Measurements from ENCODE around the gene NPPB.

Gene NPPB

DNA sequence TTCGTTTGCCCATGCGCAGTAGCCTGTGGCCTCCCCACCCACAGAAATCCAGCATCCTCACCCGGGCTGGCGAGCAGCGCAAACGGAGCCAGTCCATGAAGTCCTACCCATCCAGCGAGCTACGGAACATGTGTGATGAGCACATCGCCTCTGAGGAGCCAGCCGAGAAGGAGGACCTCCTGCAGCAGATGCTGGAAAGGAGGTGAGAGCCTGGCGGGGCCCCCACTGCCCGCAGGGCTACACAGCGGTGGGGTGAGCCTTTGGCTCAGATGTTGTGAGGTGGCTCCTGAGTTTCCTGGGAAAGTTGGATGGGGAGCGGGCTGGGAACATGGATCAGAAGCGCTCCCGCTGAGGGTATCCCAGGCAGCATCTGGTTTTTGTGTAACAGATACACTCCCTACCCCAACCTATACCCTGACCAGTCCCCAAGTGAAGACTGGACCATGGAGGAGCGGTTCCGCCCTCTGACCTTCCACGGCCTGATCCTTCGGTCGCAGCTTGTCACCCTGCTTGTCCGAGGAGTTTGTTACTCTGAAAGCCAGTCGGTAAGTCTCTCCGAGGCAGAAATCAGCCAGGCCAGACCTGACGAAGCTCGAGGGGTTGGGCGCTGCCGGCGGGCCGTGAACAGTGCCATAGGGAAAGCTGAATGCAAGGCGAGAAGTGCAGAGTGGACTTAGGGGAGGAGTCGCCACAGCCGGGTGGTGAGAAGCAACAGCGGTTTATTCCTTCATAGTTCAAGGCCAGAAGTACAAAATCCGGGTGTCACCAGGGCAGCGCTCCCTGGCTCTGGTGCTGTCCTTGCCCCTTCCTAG is 21.6 kb downstream of the NPPB start:
- in situ Hi-C loops (cut with HindIII; ENCODE audit: low sequenced_read_pairs), result no loop called here

DNA sequence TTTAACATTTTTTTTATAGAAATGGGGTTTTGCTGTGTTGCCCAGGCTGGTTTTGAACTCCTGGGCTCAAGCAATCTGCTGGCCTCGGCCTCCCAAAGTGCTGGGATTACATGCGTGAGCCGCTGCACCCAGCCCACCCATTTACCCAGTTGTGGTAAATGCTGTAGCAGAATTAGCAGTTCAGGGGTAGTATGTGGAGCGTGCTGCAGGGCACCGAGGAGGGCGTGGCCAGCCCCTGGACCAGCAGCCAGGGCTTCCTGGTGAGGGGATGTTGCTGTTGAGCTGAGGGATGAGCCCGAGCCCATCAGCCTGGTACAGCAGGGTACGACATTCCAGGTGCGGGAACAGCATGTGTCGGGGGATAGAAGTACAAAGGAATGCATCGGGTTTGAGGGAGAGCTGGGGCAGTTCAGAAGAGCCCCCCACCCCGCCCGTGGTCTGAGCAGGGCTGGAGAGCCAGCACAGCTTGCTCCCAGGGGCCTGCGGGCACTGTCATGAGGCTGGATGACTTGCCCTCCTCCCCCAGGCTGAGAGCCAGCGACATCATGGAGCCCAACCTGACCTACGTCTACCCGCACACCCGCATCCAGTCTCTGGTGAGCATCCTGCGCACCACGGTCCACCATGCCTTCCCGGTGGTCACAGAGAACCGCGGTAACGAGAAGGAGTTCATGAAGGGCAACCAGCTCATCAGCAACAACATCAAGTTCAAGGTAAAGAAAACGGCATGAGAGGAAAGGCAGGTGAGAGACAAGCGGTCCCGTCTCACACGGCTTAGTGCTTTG is 23.1 kb downstream of the NPPB start:
- in situ Hi-C loops (cut with HindIII; ENCODE audit: low sequenced_read_pairs), result no loop called here

DNA sequence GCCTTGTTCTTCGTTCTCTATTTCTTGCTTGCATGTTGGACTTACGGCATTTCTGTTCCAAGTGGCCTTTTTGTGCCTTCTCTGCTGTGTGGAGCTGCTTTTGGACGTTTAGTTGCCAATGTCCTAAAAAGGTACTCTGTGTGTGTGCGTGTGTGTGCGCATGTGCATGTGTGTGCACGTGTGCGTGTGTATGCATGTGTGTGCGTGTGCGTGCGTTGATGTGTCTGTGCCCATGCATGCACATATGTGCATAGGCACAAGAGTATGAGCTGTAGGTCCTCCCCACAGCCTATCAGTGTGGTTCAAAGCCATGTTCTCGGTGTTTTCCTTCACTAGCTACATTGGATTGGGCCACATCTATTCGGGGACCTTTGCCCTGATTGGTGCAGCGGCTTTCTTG is 24.8 kb downstream of the NPPB start:
- in situ Hi-C loops (cut with HindIII; ENCODE audit: low sequenced_read_pairs), result no loop called here

DNA sequence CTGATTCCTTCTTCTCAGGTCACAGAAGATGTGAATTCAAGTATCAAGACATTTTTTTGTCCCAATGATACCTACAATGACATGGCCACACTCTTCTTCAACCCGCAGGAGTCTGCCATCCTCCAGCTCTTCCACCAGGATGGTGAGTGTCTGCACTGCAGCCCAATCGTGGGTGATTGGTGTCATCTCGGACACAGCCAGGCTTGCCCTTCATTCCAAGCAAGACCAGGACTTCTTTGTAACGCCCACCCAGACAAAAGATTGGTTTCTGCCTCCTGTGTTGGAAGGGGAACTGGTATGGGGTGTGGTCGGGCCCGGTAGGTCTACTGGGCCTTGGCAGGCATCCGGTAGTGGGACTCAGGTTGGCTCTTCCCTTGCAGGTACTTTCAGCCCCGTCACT is 25.2 kb downstream of the NPPB start:
- in situ Hi-C loops (cut with HindIII; ENCODE audit: low sequenced_read_pairs), result no loop called here

DNA sequence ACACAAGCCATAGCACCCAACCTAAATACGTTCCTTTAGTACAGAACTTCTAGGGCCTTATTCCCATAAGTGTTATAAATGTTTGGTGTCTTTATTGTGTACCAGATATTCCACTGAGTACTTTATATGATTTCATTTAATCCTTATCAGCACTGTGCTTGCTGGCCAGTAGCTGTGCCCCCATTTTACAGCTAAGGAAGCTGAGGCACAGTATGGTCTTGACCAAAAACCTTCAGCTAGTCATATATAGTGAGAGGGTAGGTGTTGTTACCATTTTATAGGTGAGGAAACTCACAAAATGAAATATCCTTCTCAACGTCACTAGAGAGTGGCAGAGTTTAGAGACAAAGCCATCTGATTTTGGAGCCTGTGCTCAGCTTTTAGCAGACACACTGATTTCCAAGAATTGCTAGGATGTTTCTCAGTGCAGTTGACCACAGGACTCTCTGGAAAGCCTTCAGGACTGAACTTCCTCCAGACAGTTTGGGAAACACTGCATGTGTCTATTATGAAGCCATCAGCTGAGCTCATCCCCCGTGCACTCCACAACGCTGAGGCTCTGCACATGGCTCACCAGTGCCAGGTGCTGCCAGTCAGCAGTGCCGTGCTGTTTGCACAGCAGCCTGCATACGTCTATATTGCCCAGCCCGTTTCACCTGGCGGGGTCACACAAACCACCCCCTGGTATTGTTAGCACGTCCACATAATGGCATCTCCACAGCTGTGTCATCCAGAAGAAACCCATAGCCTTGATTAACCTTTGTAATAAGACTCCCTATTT is 26.6 kb downstream of the NPPB start:
- in situ Hi-C loops (cut with HindIII; ENCODE audit: low sequenced_read_pairs), result no loop called here

DNA sequence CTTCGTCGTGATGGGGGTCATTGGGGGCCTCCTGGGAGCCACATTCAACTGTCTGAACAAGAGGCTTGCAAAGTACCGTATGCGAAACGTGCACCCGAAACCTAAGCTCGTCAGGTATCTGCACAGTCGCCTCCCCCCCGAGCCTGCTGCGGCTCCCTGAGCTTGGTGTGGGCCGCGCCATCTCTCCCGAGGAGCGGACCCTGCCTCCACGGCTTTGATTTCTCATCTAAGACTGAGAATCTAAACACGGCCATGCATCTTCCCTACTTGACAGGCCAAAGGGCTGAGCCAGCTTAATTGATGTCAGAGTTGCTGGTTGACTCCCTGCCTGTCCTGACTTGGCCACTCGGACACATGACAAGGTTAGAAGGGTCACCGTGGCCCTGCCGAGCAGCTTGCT is 30.2 kb downstream of the NPPB start:
- in situ Hi-C loops (cut with HindIII; ENCODE audit: low sequenced_read_pairs), result no loop called here

DNA sequence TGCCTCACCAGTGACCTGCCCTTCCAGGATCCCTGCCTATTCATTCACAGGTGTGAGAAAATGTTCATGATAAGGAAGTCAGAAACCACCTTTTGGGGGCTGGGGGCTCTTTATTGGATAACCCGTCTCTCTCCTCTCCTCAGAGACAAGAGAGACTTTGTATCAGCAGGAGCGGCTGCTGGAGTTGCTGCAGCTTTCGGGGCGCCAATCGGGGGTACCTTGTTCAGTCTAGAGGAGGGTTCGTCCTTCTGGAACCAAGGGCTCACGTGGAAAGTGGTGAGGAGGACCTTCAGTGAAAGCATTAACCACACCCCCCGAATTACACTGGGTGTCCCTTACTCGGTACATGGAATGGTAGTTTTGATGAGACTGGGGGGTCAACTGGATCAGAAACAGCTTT is 31.8 kb downstream of the NPPB start:
- in situ Hi-C loops (cut with HindIII; ENCODE audit: low sequenced_read_pairs), result no loop called here

DNA sequence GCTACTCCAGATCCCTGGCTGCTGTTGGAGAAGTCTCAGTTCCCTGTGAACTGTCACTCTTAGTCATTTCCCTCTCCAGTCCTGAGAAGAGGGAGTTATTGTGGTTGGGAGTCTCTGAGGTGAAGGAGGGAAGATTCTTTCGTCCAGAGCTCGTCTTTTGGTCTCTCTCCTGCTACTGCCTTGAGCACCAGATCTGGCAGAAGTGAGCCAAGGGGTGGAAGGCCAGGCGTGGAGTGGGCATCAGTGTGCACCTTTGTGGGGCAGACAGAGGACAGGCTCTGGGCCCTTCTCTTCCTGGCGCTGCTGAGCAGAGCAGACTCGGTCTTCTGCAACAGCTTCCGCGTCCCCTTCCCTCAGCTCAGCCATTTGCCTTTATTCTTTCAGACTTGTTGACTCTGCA is 33.6 kb downstream of the NPPB start:
- in situ Hi-C loops (cut with HindIII; ENCODE audit: low sequenced_read_pairs), result no loop called here

DNA sequence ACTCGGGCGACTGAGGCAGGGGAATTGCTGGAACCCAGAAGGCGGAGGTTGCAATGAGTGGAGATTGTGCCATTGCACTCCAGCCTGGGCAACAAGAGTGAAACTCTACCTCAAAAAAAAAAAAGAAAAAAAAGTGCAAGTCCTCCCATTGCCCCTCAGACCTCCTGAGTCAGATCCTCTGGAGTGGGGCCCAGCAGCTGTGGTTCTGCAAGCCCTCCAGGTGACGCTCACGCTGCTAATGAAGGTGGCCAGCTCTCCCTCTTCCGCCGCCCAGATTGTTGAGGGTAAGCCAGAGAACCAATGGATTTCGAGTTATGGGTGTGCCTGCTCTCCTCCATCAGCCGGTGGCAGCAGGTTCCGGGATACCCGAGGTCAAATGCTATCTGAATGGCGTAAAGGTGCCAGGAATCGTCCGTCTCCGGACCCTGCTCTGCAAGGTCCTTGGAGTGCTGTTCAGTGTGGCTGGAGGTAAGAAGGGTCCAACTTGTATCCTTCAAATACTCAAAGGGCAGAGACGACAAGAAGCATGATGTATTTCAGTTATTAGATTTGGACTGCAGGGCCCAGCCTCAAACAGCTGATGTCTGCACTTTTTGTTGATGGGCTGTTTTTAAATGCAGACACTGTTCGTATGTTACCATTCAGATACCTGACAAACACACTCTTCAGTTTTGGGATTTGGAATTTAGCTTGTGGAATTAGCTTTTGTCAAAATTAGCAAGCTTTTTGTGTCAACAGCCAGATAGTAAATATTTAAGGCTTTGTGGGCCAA is 35.2 kb downstream of the NPPB start:
- in situ Hi-C loops (cut with HindIII; ENCODE audit: low sequenced_read_pairs), result no loop called here

DNA sequence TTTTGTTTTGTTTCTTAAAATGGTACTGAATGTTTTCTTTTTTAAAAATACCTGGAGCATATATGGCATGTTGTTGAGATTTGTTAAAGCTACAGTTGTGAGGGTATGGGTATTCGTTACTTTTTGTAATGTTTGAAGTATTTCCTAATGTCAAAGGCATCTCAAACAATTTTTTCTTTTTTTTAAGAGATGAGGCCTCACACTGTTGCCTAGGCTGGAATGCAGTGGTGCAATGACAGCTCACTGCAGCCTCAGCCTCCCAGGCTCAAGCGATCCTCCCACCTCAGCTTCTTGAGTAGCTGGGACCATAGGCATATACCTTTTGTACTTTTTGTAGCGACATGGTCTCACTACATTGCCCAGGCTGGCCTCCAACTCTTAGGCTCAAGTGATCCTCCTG is 36.7 kb downstream of the NPPB start:
- in situ Hi-C loops (cut with HindIII; ENCODE audit: low sequenced_read_pairs), result no loop called here

DNA sequence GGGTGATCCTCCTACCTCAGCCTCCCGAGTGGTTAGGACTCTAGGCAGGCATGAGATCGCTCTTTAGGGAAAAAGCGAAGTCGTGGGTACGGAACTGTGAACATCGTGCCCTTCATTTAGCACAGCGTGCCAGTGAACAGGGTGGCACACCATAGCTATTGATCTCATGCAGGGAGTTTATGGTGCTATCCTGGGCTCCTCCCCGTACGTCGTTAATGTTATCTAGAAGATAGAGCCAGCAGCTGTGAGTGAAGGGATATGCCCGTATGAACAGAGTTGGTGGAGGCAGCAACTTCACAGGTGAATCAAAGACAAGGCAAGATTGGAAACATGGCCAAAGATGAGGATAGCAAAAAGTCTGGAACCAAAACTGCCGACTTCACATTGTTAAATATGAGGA is 41.6 kb downstream of the NPPB start:
- in situ Hi-C loops (cut with HindIII; ENCODE audit: low sequenced_read_pairs), result loop anchor here (10.0 kb wide), 1 partner anchor 142 kb away; no protein-coding TSS in a partner anchor

DNA sequence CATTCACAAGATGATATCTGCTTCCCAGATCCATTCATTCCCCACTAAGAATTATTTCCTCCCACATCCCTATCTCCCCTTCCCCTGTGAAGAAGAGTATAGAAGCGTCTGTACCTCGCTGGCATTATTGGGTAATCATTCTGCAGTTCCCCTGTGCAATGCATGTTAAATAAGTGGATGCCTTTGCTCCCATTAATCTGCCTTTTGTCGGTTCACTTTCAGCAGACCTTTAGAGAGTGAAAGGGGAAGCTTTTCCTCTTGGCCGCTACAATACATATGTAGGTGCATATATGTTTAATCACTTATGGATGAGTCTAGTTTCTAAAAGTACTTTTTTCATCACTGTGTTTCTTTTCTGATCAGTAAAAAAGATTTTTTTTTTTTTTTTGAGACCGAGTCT is 45.7 kb downstream of the NPPB start:
- in situ Hi-C loops (cut with HindIII; ENCODE audit: low sequenced_read_pairs), result loop anchor here (10.0 kb wide), 1 partner anchor 138 kb away; no protein-coding TSS in a partner anchor
